Testis (tissue), 3 donors: ENCODE data around the gene TMEM117. TPM values are rescaled to one million over a fixed set of nuclear protein-coding genes. Genes with fewer than 3 reads are reported as not detected.

ENCODE experiments used
- DNase-seq: peaks from one replicate; pipeline ENCODE4 v3.0.0-alpha.2; 2019
- H3K27ac ChIP-seq, 2 donors: fragments of 200-600 bp; sonication (generic); one replicate each; pipeline ENCODE4 v1.5.1; 2019
- H3K27me3 ChIP-seq: fragments of 200-600 bp; sonication (generic); one replicate; pipeline ENCODE4 v1.5.1; 2019
- H3K36me3 ChIP-seq: fragments of 200-600 bp; sonication (generic); one replicate; pipeline ENCODE4 v1.5.1; 2017; ENCODE audit warnings: low read depth; ENCODE audit errors: missing control alignments
- H3K4me1 ChIP-seq: fragments of 200-600 bp; sonication (generic); one replicate; pipeline ENCODE4 v1.5.1; 2019
- H3K4me3 ChIP-seq, 2 donors: fragments of 200-600 bp; sonication (generic); one replicate each; pipeline ENCODE4 v1.5.1; 2017 to 2019
- H3K9me3 ChIP-seq: fragments of 200-600 bp; sonication (generic); one replicate; pipeline ENCODE4 v1.5.1; 2017
- POLR2A ChIP-seq: fragments of 450-650 bp; IDR thresholded peaks from one replicate; pipeline ENCODE4 v1.6.1; 2017; ENCODE audit warnings: antibody characterized with exemption, mild to moderate bottlenecking, moderate library complexity
- WGBS, 2 donors: methylation state at CpG; one replicate each; pipeline ENCODE4 v1.1.5; 2018; 5-methylcytosine and 5-hydroxymethylcytosine counted together
- intact Hi-C: fragments of 100-400 bp; cut with DNase I; formaldehyde crosslinking; loops from one replicate; pipeline ENCODE4 v1.15.1; 2023; ENCODE audit warnings: low total_unique reads
- polyA plus RNA-seq: library from polyadenylated mRNA; stranded (reverse); fragments of 350-450 nt; fragmentation: Illumina TruSeq; extraction: RNeasy Lipid Tissue Mini Kit (QIAGEN cat#74804); gene quantifications from one replicate; pipeline ENCODE4 v1.2.3, GENCODE V29; 2014; ENCODE audit warnings: low read depth, low replicate concordance; ENCODE audit not compliant: insufficient read depth
- total RNA-seq, 2 donors: library from RNA; depleted of rRNA; stranded (reverse); fragments of >200 nt; gene quantifications; one replicate each; pipeline ENCODE4 v1.2.3, GENCODE V29; 2016
- TF ChIP-seq, protein P1 (sequence below), 3 experiments: fragments of 450-650 bp in 2 of 3; fragments of 200-600 bp in 1 of 3; sonication (generic) in 1 of 3; IDR thresholded peaks; one replicate each; pipeline ENCODE4 v1.5.1; 2016 to 2019; ENCODE audit warnings: antibody characterized with exemption in 3 of 3, mild to moderate bottlenecking in 2 of 3, moderate library complexity in 1 of 3

TMEM117 gene
- total and polyA plus RNA-seq, 3 donors from 2014 or later, result 6.1 to 17.7 (median 14.8) TPM

DNA sequence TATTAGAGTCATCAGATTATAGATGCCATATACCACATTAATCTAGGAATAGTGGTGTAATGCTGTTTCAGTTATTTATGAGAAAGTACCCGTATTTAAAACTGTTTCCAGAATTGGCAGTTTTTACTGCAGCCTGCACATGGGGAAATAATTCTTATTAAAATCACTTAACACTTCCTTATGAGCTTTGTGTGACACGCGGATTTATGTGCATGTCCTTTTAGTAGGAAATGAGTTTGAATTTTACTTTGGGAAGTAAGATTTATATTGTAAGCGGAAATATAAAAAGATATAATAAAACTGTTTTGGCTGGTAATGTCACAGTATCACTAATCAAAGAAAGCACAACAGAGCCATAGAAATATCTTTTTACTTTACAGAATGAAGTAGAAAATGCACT is 132.9 kb downstream of the TMEM117 start:
- Histone ChIP-seq H3K27me3 (no peaks in the 10 kb centered on the region), H3K27ac (no peak overlapping the region), H3K9me3 (no peaks in the 10 kb centered on the region), H3K4me1 (no peaks in the 10 kb centered on the region), H3K36me3 (no peaks in the 10 kb centered on the region), H3K4me3 (no peak overlapping the region)
- intact Hi-C loops, result no loop called here
- DNase-seq, result no peak
- TF ChIP-seq POLR2A, result no peak
- TF ChIP-seq, protein P1, sequence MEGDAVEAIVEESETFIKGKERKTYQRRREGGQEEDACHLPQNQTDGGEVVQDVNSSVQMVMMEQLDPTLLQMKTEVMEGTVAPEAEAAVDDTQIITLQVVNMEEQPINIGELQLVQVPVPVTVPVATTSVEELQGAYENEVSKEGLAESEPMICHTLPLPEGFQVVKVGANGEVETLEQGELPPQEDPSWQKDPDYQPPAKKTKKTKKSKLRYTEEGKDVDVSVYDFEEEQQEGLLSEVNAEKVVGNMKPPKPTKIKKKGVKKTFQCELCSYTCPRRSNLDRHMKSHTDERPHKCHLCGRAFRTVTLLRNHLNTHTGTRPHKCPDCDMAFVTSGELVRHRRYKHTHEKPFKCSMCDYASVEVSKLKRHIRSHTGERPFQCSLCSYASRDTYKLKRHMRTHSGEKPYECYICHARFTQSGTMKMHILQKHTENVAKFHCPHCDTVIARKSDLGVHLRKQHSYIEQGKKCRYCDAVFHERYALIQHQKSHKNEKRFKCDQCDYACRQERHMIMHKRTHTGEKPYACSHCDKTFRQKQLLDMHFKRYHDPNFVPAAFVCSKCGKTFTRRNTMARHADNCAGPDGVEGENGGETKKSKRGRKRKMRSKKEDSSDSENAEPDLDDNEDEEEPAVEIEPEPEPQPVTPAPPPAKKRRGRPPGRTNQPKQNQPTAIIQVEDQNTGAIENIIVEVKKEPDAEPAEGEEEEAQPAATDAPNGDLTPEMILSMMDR (IDR thresholded peaks at IDR 0.05), result no peak
- 80 to 88% methylated on average over 4 of the region's 4 CpGs for WGBS, 2 donors

DNA sequence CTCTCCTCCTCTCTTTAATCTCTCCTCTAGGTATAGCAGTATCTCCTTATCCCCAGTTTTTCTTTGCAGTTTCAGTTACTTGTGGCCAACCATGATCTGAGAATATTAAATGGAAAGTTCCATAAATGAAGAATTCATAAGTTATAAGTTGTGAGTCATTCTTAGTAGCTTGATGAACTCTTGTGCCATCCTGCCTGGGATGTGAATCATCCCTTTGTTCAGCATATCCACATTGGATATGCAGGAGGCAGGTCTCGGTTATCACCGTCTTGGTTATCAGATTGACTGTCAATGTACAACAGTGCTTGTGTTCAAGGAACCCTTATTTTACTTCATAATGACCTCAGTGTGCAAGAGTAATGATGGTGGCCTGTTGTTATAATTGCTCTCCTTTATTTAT is 134.0 kb downstream of the TMEM117 start:
- DNase-seq, result no peak
- Histone ChIP-seq H3K4me1 (no peaks in the 10 kb centered on the region), H3K27me3 (no peaks in the 10 kb centered on the region), H3K36me3 (no peaks in the 10 kb centered on the region), H3K27ac (no peak overlapping the region), H3K4me3 (no peak overlapping the region), H3K9me3 (no peaks in the 10 kb centered on the region)
- TF ChIP-seq POLR2A, result no peak
- TF ChIP-seq, protein P1 (IDR thresholded peaks at IDR 0.05), result no peak
- 77 to 85% methylated on average over 2 of the region's 2 CpGs for WGBS, 2 donors
- intact Hi-C loops, result no loop called here

DNA sequence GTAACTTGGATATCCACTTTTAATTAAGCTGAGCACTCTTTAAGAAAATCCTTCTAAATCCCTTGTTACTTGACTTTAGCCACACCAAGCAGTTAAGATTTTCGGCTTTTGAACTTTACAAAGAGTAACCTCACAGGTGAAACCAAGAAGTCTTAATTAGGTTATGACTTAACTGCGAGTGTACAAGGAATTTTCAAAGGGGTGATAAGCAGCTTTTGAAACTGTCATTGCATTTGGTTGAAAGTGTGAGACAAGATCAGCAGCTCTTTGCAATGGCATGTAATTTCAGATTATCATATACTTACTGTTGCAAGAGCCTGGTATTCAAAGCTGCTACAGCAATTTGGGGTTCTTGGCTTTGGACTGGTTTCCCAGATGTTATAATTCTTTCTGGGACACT is 137.5 kb downstream of the TMEM117 start:
- no peak for DNase-seq
- H3K4me3 ChIP-seq, result no peak overlapping the region

DNA sequence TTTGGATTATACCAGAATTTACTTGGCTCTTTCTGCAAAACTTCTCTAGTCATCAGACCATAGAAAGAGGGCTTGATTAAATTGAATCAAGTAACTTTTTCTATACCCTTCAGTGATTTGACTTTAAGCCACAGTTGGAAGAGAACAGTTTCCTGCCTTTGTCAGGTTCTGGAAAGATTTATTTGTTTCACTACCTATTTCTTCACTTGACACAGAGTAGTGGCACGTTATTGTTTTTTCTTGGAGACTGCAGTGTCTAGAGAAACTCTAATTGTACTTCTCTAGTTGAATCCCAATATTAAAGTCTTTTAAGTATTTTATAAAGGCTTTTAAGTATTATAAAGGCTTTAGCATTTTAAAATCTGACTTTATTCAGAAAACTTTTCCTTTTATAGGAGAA is 138.1 kb downstream of the TMEM117 start:
- Histone ChIP-seq H3K27ac (no peak overlapping the region), H3K27me3 (no peaks in the 10 kb centered on the region), H3K4me1 (no peaks in the 10 kb centered on the region), H3K9me3 (no peaks in the 10 kb centered on the region), H3K4me3 (no peak overlapping the region), H3K36me3 (no peaks in the 10 kb centered on the region)
- no peak for DNase-seq
- intact Hi-C loops, result no loop called here
- WGBS, 2 donors, result 48 to 51% methylated on average over 1 of the region's 1 CpG
- TF ChIP-seq POLR2A, result no peak
- TF ChIP-seq, protein P1 (IDR thresholded peaks at IDR 0.05), result no peak

More for the DNA sequence above, 137.5 kb downstream of the TMEM117 start:
- Histone ChIP-seq H3K9me3 (no peaks in the 10 kb centered on the region), H3K27me3 (no peaks in the 10 kb centered on the region), H3K4me1 (no peaks in the 10 kb centered on the region), H3K27ac (no peak overlapping the region), H3K36me3 (no peaks in the 10 kb centered on the region)
- TF ChIP-seq, protein P1 (IDR thresholded peaks at IDR 0.05), result no peak
- no peak for TF ChIP-seq POLR2A
- intact Hi-C loops, result no loop called here
- 72 to 84% methylated on average over 2 of the region's 2 CpGs for WGBS, 2 donors

DNA sequence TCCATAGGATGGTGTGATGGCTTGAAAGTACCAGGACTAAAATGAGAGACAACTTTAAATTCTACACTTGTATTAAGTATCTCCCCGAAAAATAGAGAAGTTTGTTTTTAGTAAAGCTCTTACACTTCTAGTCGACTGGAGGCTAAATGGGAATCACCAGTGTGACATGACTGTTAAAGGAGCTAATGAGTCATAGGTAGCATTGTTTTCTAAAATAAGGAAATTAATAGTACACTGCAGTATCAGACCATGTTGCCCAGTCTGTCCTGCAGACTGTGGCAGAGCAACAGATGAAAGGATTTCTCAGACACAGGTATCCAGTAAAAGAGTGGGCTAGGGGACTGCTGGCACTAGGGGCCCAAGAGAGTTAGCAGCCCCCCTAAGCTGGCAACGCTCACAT is 140.1 kb downstream of the TMEM117 start:
- no peak for TF ChIP-seq POLR2A
- TF ChIP-seq, protein P1 (IDR thresholded peaks at IDR 0.05), result no peak
- Histone ChIP-seq H3K4me3 (no peak overlapping the region), H3K4me1 (no peaks in the 10 kb centered on the region), H3K9me3 (no peaks in the 10 kb centered on the region), H3K36me3 (no peaks in the 10 kb centered on the region), H3K27me3 (no peaks in the 10 kb centered on the region), H3K27ac (no peak overlapping the region)
- 79 to 95% methylated on average over 3 of the region's 3 CpGs for WGBS, 2 donors
- intact Hi-C loops, result no loop called here
- no peak for DNase-seq
